HG03565 (cell line): Measurements from ENCODE around the gene SCAF8.
A peak's percentile ranks its signal among the peaks of the same experiment; 100 is the strongest.
"Not testable (repeated sequence)": the region's sequence is repeated elsewhere in the genome, so short reads cannot be mapped to it uniquely, and the experiment has no call there.

Experiments
- ATAC-seq: cut with Tn5 transposase; IDR thresholded peaks from one replicate; pipeline ENCODE4 v1.9.1; 2021; ENCODE audit warnings: mild to moderate bottlenecking, moderate library complexity; ENCODE audit not compliant: unreplicated experiment

SCAF8 gene, protein sequence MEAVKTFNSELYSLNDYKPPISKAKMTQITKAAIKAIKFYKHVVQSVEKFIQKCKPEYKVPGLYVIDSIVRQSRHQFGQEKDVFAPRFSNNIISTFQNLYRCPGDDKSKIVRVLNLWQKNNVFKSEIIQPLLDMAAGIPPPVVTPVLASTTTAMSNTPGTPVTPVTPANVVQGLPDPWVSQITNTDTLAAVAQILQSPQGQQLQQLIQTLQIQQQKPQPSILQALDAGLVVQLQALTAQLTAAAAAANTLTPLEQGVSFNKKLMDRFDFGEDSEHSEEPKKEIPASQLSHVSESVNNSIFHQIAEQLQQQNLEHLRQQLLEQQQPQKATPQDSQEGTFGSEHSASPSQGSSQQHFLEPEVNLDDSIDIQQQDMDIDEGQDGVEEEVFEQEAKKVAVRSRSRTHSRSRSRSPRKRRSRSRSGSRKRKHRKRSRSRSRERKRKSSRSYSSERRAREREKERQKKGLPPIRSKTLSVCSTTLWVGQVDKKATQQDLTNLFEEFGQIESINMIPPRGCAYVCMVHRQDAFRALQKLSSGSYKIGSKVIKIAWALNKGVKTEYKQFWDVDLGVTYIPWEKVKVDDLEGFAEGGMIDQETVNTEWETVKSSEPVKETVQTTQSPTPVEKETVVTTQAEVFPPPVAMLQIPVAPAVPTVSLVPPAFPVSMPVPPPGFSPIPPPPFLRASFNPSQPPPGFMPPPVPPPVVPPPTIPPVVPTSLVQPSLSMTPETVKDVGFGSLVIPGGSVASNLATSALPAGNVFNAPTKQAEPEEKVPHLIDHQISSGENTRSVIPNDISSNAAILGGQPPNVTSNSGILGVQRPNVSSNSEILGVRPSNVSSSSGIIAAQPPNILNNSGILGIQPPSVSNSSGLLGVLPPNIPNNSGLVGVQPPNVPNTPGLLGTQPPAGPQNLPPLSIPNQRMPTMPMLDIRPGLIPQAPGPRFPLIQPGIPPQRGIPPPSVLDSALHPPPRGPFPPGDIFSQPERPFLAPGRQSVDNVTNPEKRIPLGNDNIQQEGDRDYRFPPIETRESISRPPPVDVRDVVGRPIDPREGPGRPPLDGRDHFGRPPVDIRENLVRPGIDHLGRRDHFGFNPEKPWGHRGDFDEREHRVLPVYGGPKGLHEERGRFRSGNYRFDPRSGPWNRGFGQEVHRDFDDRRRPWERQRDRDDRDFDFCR (N-terminal part only)

DNA sequence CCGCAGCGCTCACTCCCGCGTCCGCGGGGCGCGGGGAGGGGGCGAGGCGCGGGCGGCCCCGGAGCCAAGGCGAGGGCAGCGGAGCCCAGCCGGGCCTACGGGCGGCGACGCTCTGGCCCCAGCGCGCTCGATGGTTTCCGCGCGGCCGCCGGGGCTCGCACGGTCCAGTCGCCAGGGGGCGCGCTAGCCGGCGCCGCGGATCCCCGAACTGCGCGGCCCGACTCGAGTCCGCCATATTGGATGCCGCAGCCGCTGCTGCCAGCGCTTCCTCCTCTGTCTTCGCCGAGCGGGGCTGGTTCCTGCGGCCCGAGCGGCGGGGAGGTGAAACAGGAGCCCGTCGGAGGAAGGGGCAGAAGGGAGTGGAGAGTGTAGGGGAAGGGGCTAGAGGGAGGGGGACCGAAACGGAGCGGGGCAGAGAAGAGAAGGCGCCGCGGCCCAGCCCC, at the start of gene SCAF8:
Gene SCAF8 (plus strand): TSS at position 234 of the 443 bp plus-strand sequence. CDS start 485 bp downstream, outside the sequence.
- peak; percentile 73 for ATAC-seq

GRCh38 chr6:154683756-154684523, 49.3 kb upstream of the SCAF8 start:
- peak; percentile 93 for ATAC-seq

GRCh38 chr6:154686162-154686561, 47.1 kb upstream of the SCAF8 start:
- ATAC-seq, result no peak

DNA sequence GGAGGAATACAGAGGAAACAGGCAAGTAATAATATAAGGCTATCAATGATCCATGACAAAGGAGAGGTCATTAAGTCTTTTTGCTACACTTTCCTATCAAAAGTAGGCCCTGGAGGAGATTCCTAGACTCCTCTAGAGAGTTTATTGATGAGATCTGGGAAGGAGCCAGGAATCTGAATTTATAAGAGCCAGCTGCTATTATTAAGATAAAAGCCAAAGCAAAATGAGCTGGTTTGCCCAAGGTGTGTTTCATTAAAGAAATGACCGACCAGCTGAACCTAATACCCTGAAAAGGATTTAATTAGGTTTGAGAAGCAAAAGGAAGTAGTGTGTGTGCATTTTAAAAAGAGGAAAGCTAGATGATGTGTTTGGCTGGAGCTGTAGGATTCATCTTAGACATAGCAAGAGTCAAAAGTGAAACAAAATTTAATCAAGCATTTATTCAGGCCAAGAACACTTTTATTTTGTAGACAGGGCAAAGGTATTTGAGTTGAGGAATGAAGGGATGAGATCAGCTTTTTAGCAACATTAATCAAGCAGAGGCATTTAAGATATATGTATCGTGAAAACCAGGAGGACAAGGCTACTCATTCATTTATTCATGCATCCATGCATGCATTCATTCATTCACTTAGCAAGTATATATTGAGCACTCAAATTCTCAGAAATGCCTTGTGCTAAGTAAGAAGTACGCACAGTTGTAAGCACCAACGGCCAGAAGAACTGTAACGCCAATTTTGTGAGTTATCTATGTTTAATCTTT, 43.5 kb upstream of the SCAF8 start:
- ATAC-seq, result no peak

GRCh38 chr6:154690857-154691256, 42.4 kb upstream of the SCAF8 start:
- ATAC-seq, result no peak

DNA sequence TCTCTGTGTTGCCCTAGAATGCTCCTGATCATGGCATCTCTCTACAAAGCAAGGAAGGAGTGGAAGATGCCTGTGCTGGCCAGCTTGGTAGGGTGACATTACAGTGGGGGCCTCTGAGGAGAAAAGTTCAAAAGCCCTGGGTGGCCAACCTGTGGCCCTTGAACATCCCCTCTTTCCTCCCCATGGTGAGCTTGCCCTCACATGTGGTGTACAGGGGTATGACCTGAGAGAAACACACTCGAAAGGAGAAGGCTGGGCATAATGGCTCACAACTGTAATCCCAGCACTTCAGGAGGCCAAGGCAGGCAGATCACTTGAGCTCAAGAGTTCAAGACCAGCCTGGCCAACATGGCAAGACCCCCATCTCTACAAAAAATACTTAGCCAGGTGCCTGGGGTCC, 36.6 kb upstream of the SCAF8 start:
- no peak for ATAC-seq

DNA sequence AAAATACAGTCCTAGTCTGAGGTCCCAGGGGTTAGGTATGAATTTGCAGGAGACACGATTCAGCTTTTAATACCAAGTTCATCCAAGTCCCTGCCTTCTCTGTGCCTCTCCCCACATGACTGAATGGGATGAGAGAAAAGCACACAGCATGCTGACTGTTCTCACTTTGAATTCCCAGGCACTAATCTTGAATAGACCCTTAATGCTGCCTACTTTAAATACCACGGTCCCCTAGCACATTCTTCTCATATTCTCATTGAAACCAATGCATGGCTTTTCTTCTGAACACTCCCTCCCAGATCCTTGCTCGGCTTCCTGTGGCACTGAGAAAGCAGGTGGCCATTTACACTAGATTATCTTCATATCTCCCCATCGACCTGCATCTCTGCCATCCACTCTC, 30.1 kb upstream of the SCAF8 start:
- ATAC-seq, result no peak

DNA sequence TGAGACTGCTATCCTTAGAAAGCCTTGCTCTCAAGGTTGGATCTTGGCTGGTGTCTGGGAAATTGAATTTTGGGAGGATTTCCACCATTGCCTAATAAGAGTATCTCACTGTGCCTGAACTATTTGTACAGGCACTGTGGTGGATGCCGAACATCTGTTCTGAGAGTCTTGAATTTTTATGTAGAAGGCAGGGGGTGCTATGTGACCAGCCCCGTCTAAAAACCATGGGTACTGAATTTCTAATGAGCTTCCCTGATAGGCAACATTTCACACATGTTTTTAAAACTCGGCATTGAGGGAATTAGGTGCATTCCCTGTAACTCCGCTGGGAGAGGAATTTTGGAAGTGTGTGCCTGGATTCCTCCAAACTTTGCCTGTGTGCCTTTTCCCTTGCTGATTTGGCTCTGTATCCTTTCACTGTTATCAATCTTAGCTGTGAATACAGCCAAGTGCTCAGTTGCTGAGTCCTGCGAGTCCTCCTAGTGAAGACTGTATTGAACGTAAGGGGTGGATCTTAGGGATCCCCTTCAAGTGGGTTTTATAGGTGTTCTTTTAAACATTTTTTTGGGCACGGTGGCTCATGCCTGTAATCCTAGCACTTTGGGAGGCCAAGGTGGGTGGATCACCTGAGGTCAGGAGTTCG, 27.6 kb upstream of the SCAF8 start:
- no peak for ATAC-seq

DNA sequence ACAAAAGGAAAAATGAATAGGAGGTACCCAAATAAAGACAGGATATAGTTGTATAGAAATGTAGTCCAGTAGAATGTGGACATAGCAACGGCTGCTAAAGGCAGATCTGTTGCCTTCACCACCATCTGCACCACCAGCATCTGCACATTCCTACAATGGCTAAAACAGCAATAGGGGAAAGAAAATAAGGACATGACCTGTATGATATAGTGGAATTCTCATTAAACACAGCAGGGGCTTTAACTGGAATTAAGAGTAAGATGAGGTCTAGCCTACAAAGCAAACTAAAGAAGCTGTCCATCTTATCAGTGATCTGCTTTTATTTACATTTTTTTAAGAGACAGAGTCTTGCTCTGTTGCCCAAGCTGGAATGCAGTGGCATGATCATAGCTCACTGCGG, 26.8 kb upstream of the SCAF8 start:
- no peak for ATAC-seq

GRCh38 chr6:154709621-154710020, 23.6 kb upstream of the SCAF8 start:
- no peak for ATAC-seq

- no peak for ATAC-seq
Measured at GRCh38 chr6:154710689-154711088, 22.5 kb upstream of the SCAF8 start.

DNA sequence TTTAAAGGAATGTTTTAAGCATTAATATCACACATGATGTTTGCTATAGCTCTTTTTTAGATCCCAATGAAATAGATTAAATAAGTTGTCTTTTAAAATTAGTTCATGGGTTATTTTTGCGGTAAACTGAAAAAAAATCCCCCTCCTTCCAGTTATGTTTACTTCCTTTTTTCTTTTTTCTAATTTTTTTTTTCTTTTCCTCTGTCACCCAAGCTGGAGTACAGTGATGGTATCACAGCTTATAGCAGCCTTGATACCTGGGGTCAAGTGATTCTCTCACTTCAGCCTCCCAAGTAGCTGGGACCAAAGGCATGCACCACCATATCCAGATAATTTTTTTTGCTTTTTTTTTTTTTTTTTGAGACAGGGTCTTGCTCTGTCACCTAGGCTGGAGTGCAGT, 17.8 kb upstream of the SCAF8 start:
- ATAC-seq, result no peak

GRCh38 chr6:154716350-154716749, 16.9 kb upstream of the SCAF8 start:
- not testable (repeated sequence) for ATAC-seq

DNA sequence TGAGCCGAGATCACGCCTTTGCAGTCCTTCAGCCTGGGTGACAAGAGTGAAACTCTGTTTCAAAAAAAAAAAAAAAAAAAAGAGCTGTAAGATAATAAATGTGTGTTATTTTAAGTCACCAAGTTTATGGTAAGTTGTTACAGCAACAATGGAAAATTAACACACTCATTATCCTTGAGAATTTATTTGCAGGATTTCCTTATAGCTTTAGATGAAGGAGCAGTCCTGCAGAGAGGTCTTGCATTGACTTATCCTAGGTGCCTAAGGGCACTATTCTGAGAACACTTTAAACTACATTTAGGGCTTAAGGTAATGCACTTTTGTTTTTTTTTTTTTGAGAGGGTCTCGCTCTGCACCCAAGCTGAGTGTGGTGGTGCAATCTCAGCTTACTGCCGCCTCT, 13.8 kb upstream of the SCAF8 start:
- no peak for ATAC-seq

DNA sequence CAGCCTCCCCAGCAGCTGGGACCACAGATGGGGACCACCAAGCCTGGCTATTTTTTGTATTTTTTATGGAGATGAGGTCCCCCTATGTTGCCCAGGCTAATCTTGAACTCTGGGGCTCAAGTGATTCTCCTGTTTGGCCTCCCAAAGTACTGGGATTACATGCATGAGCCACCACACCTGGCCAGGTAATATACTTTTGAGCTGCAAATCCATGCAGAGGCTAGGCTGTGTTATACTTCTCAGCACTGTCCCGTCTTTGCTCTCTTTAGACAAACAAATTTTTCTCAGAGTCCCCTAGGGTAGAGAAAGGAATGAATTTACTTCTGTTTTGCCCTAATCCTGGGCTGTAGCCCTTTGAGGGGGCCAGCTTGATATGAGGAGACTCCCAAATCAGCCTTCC, 13.4 kb upstream of the SCAF8 start:
- no peak for ATAC-seq

GRCh38 chr6:154721460-154721859, 11.8 kb upstream of the SCAF8 start:
- no peak for ATAC-seq

GRCh38 chr6:154726887-154727286, 6.3 kb upstream of the SCAF8 start:
- ATAC-seq, result no peak

- no peak for ATAC-seq
Measured at GRCh38 chr6:154731296-154732218, 1.7 kb upstream of the SCAF8 start.
